Omental fat pad (tissue), 4 donors: ENCODE data around the gene FRMPD1. TPM values are rescaled to one million over a fixed set of nuclear protein-coding genes. Genes with fewer than 3 reads are reported as not detected.

Source experiments
- ATAC-seq: fragments of 150-250 bp; one replicate; pipeline ENCODE4 v1.9.1; 2016; ENCODE audit warnings: mild to moderate bottlenecking, moderate library complexity; ENCODE audit not compliant: low FRiP score
- DNase-seq: peaks from one replicate; pipeline ENCODE4 v3.0.0-alpha.2; 2019; ENCODE audit warnings: low spot score
- total RNA-seq, 4 donors: library from RNA; depleted of rRNA; stranded (reverse); fragments of >200 nt; gene quantifications; one replicate each; pipeline ENCODE4 v1.1.0, GENCODE V29; 2016
- TF ChIP-seq, protein P1 (sequence below), 3 donors: fragments of 450-650 bp; IDR thresholded peaks; one replicate each; pipeline ENCODE4 v1.5.1; 2016 to 2017; ENCODE audit warnings: antibody characterized with exemption in 3 of 3, mild to moderate bottlenecking in 3 of 3, moderate library complexity in 2 of 3

The FRMPD1 gene
- total RNA-seq, 4 donors from 2014 or later: 0.44 to 0.95 (median 0.74) TPM; not detected in 1

DNA sequence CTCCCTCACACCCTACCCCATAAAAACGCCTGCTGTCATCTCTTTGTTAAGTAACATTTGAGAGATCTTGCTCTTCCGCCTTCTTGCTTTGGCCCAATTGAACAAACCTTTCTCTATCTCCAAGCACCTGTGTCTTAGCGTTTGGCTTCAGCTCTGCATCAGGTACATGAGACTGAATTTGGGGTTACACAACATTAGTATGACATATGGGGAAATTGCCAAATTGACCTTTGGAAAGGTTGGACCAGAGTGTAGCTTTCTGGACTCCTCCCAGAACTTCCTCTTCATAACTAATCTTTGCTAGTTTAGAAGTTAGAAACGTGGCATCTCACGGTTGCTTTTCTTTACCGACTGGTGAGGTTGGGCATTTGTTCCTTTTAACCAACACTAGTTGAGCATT is 137.6 kb downstream of the FRMPD1 start:
- TF ChIP-seq, protein P1, sequence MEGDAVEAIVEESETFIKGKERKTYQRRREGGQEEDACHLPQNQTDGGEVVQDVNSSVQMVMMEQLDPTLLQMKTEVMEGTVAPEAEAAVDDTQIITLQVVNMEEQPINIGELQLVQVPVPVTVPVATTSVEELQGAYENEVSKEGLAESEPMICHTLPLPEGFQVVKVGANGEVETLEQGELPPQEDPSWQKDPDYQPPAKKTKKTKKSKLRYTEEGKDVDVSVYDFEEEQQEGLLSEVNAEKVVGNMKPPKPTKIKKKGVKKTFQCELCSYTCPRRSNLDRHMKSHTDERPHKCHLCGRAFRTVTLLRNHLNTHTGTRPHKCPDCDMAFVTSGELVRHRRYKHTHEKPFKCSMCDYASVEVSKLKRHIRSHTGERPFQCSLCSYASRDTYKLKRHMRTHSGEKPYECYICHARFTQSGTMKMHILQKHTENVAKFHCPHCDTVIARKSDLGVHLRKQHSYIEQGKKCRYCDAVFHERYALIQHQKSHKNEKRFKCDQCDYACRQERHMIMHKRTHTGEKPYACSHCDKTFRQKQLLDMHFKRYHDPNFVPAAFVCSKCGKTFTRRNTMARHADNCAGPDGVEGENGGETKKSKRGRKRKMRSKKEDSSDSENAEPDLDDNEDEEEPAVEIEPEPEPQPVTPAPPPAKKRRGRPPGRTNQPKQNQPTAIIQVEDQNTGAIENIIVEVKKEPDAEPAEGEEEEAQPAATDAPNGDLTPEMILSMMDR (IDR thresholded peaks at IDR 0.05): no peak
- DNase-seq: no peak
- ATAC-seq: no peak

DNA sequence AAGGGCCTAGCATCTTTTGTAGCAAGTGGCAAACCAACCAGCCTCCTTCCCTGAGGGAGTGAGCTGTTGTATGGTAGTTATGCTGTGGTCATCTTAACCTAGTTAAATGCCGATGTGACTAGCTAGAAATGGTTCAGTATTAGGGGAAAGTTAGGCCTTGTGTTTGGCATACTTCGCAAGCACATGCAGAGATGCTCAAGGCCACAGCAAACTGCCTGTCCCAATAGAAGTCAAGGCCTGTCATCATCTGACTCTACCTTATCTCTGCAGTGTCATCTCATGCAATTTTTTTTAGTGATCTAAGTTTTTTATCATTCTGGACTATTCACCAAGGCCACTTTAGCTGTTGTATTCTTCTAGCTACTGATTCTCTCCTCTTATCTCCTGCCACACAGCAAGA is 139.3 kb downstream of the FRMPD1 start:
- ATAC-seq: no peak
- TF ChIP-seq, protein P1 (IDR thresholded peaks at IDR 0.05): no peak
- no peak for DNase-seq

DNA sequence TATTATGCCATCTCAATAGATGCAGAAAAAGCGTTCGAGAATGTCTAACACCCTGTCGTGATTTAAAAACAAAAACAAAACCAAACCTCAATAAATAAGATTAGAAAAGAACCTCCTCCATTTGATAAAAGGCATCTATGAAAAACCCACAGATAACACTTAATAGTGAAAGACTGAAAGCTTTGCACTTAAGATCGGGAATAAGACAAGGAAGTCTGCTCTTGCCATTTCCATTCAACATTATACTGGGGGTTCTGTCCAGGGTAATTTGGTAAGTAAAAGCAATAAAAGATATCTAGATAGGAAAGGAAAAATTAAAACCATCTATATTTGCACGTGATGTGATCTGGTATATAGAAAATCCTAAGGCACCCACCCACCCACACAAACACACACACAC is 141.4 kb downstream of the FRMPD1 start:
- TF ChIP-seq, protein P1 (IDR thresholded peaks at IDR 0.05): no peak
- DNase-seq: no peak
- no peak for ATAC-seq

DNA sequence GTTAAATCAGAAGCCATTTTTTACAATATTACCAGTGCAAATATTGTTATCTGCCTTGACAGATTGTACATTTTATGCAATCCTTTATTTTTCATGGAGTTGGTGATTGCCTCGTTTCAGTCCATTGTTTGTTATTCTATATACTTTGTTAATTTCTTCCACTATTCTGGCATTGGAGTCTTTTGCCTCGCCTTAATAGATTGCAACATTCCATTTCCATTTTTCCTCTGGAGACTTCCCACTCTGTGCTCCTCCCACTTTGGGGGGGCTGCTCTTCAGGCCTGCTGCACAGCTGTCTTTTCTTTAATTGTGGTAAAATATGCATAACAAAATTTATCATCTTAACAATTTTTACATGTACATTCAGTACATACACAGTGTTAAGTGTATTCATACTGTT is 145.5 kb downstream of the FRMPD1 start:
- no peak for ATAC-seq
- TF ChIP-seq, protein P1 (IDR thresholded peaks at IDR 0.05): no peak

More for the DNA sequence above, 145.5 kb downstream of the FRMPD1 start:
- DNase-seq: no peak

Other genes starting within 250 kb of the FRMPD1 start
- gene GRHPR, start 228.3 kb upstream of the FRMPD1 start, total RNA-seq: 100 to 1,000 TPM in 3 of 4 donors, 10 to 100 TPM in 1; 92.8 to 162 (median 142) TPM
- gene ZBTB5, start 185.5 kb upstream of the FRMPD1 start, total RNA-seq: 1 to 10 TPM; 7.4 to 8.7 (median 7.8) TPM
- 10 to 100 TPM; 23.6 to 59.1 (median 41.6) TPM for gene POLR1E, start 165.0 kb upstream of the FRMPD1 start, total RNA-seq
- 10 to 100 TPM in 2 of 4 donors, 1 to 10 TPM in 2; 7.3 to 16.2 (median 9.2) TPM for gene FBXO10, start 74.6 kb upstream of the FRMPD1 start, total RNA-seq
- 100 to 1,000 TPM in 1 of 4 donors, 10 to 100 TPM in 3; 91.1 to 151 (median 97.9) TPM for gene TOMM5, start 58.4 kb upstream of the FRMPD1 start, total RNA-seq
- gene TRMT10B, start 102.9 kb downstream of the FRMPD1 start, total RNA-seq: 1 to 10 TPM; 3.7 to 9.1 (median 3.9) TPM
- 10 to 100 TPM; 24.8 to 47.3 (median 39.5) TPM for gene EXOSC3, start 134.1 kb downstream of the FRMPD1 start, total RNA-seq
- 10 to 100 TPM; 23.2 to 40.5 (median 31.9) TPM for gene DCAF10, start 149.8 kb downstream of the FRMPD1 start, total RNA-seq